Stimulated activated CD8-positive, alpha-beta memory T cell treated with anti-CD3 and anti-CD28 coated beads, Interleukin-4, amount 100 ng/mL, for 1 hour (primary cell): ENCODE data around the gene ATF4.
"Not testable (repeated sequence)": the region's sequence is repeated elsewhere in the genome, so short reads cannot be mapped to it uniquely, and the experiment has no call there.

Source experiments
- DNase-seq, 2 donors: peaks; one replicate each; pipeline ENCODE4 v3.0.0-alpha.2; 2020; ENCODE audit warnings: low read depth in 2 of 2, low spot score in 1 of 2

The ATF4 gene

GRCh38 chr22:39489094-39490068, 31.0 kb upstream of the ATF4 start:
- DNase-seq = no peak

- DNase-seq = peak in 1 of 2 donors; percentile 60
These were observed 30.1 kb upstream of the ATF4 start for GRCh38 chr22:39490135-39490798.

GRCh38 chr22:39490966-39491680, 29.2 kb upstream of the ATF4 start:
- no peak for DNase-seq

GRCh38 chr22:39491696-39492095, 28.7 kb upstream of the ATF4 start:
- no peak for DNase-seq

GRCh38 chr22:39492186-39492585, 28.2 kb upstream of the ATF4 start:
- DNase-seq = no peak

GRCh38 chr22:39493759-39494158, 26.6 kb upstream of the ATF4 start:
- DNase-seq = no peak

GRCh38 chr22:39494471-39495120, 25.8 kb upstream of the ATF4 start:
- DNase-seq = no peak

GRCh38 chr22:39496131-39496838, 24.1 kb upstream of the ATF4 start:
- DNase-seq = no peak

- no peak for DNase-seq
These were observed 22.9 kb upstream of the ATF4 start for GRCh38 chr22:39497429-39497828.

GRCh38 chr22:39498368-39498767, 22.0 kb upstream of the ATF4 start:
- DNase-seq = no peak

- no peak for DNase-seq
These were observed 21.6 kb upstream of the ATF4 start for GRCh38 chr22:39498802-39499201.

GRCh38 chr22:39500101-39500500, 20.3 kb upstream of the ATF4 start:
- DNase-seq = no peak

GRCh38 chr22:39501644-39502108, 18.7 kb upstream of the ATF4 start:
- DNase-seq = no peak

GRCh38 chr22:39502109-39502788, 18.1 kb upstream of the ATF4 start, which contains the start of gene MIEF1:
Gene MIEF1, plus strand, starts transcription at chr22:39502290. Its CDS starts 9,005 bp downstream, at chr22:39511295.
- DNase-seq = peak; percentile 82 to 84

- no peak for DNase-seq
These were observed 17.5 kb upstream of the ATF4 start for GRCh38 chr22:39502789-39503409.

- no peak for DNase-seq
These were observed 16.7 kb upstream of the ATF4 start for GRCh38 chr22:39503630-39504029.

GRCh38 chr22:39504071-39504470, 16.3 kb upstream of the ATF4 start:
- no peak for DNase-seq

- DNase-seq = not testable (repeated sequence)
These were observed 13.3 kb upstream of the ATF4 start for GRCh38 chr22:39507021-39507420.

GRCh38 chr22:39508393-39508792, 12.0 kb upstream of the ATF4 start:
- DNase-seq = no peak
